Loucy (cell line): Measurements from ENCODE around the gene HMMR.

ENCODE experiments used
- H2AFZ ChIP-seq: fragments of 200-600 bp; sonication (generic); 2 replicates; pipeline ENCODE4 v1.6.0; 2016; ENCODE audit warnings: antibody characterized with exemption, mild to moderate bottlenecking, low read length, moderate library complexity
- H3F3A ChIP-seq: fragments of 200-600 bp; 2 replicates; pipeline ENCODE4 v1.6.0; 2016; ENCODE audit warnings: antibody characterized with exemption, low read depth, mild to moderate bottlenecking
- H3K27me3 ChIP-seq: fragments of 200-600 bp; sonication (generic); 2 replicates; pipeline ENCODE4 v1.6.1; 2014; ENCODE audit warnings: low read length, mild to moderate bottlenecking; ENCODE audit not compliant: insufficient read depth, poor library complexity, severe bottlenecking
- H3K36me3 ChIP-seq: fragments of 200-600 bp; sonication (generic); 2 replicates; pipeline ENCODE4 v1.6.1; 2016; ENCODE audit warnings: low read length; ENCODE audit not compliant: insufficient read depth
- H3K4me1 ChIP-seq: fragments of 200-600 bp; sonication (generic); 2 replicates; pipeline ENCODE4 v1.5.1; 2014; ENCODE audit warnings: low read length, mild to moderate bottlenecking; ENCODE audit not compliant: insufficient read depth, poor library complexity, severe bottlenecking
- H3K4me2 ChIP-seq: fragments of 200-600 bp; sonication (generic); 2 replicates; pipeline ENCODE4 v1.6.0; 2014; ENCODE audit warnings: antibody characterized with exemption, low read length, low read depth, mild to moderate bottlenecking; ENCODE audit not compliant: poor library complexity, severe bottlenecking
- H3K4me3 ChIP-seq: fragments of 200-600 bp; sonication (generic); 2 replicates; pipeline ENCODE4 v1.5.1; 2014; ENCODE audit warnings: low read length, mild to moderate bottlenecking, mixed read lengths; ENCODE audit not compliant: poor library complexity, severe bottlenecking
- H3K79me2 ChIP-seq: fragments of 200-600 bp; sonication (generic); 2 replicates; pipeline ENCODE4 v1.6.1; 2014; ENCODE audit warnings: low read length; ENCODE audit not compliant: insufficient read depth
- H3K9ac ChIP-seq: fragments of 200-600 bp; sonication (generic); 2 replicates; pipeline ENCODE4 v1.6.0; 2014; ENCODE audit warnings: mild to moderate bottlenecking, low read depth, low read length, moderate library complexity; ENCODE audit not compliant: poor library complexity, severe bottlenecking
- H3K9me2 ChIP-seq: fragments of 200-600 bp; sonication (generic); replicated peaks from 2 replicates; pipeline ENCODE4 v1.6.1; 2016; ENCODE audit warnings: low read depth, low read length, mixed read lengths
- H3K9me3 ChIP-seq: fragments of 200-600 bp; sonication (generic); 2 replicates; pipeline ENCODE4 v1.6.1; 2014; ENCODE audit warnings: mild to moderate bottlenecking, antibody characterized with exemption, low read length, low read depth; ENCODE audit not compliant: insufficient read depth
- H4K20me1 ChIP-seq: fragments of 200-600 bp; sonication (generic); 2 replicates; pipeline ENCODE4 v1.6.0; 2014; ENCODE audit warnings: antibody characterized with exemption, low read length, mild to moderate bottlenecking; ENCODE audit not compliant: insufficient read depth, poor library complexity, severe bottlenecking
- CTCF ChIP-seq: fragments of 200-600 bp; sonication (generic); conservative IDR thresholded peaks from 2 replicates; pipeline ENCODE4 v1.5.1; 2014; ENCODE audit warnings: mild to moderate bottlenecking, antibody characterized with exemption, low read length
- EZH2phosphoT487 ChIP-seq: fragments of 200-600 bp; IDR thresholded peaks from 2 replicates; pipeline ENCODE4 v1.6.1; 2018; ENCODE audit warnings: antibody characterized with exemption, mild to moderate bottlenecking, moderate library complexity, borderline replicate concordance

The HMMR gene

GRCh38 chr5:163506095-163506457, 45.6 kb downstream of the HMMR start:
- no peaks in the 10 kb centered on the region for H3K9me2 ChIP-seq
- H3K79me2 ChIP-seq = peaks cover 69% of the 10 kb centered on the region
- H3K27me3 ChIP-seq = no peaks in the 10 kb centered on the region
- no peak overlapping the region for H2AFZ ChIP-seq
- peak overlapping the region; percentile 96 for H3K4me3 ChIP-seq
- no peaks in the 10 kb centered on the region for H3F3A ChIP-seq
- no peaks in the 10 kb centered on the region for H3K36me3 ChIP-seq
- TF ChIP-seq CTCF = no peak
- no peak for TF ChIP-seq EZH2phosphoT487
- peaks cover 8% of the 10 kb centered on the region for H3K4me1 ChIP-seq
- H3K9me3 ChIP-seq = no peaks in the 10 kb centered on the region
- H4K20me1 ChIP-seq = peaks cover 45% of the 10 kb centered on the region
- H3K4me2 ChIP-seq = peak overlapping the region; percentile 86
- peak overlapping the region; percentile 94 for H3K9ac ChIP-seq

GRCh38 chr5:163506726-163507125, 46.3 kb downstream of the HMMR start:
- peaks cover 45% of the 10 kb centered on the region for H4K20me1 ChIP-seq
- H3K79me2 ChIP-seq = peaks cover 70% of the 10 kb centered on the region
- peak overlapping the region; percentile 86 for H3K4me2 ChIP-seq
- no peaks in the 10 kb centered on the region for H3F3A ChIP-seq
- H3K36me3 ChIP-seq = 0 out of 2 replicates have a peak, but pooled peaks cover under 1% of the 10 kb centered on the region
- H3K4me1 ChIP-seq = peaks cover 8% of the 10 kb centered on the region
- no peak overlapping the region for H2AFZ ChIP-seq
- peak overlapping the region; percentile 94 for H3K9ac ChIP-seq
- H3K9me3 ChIP-seq = no peaks in the 10 kb centered on the region
- TF ChIP-seq EZH2phosphoT487 (no peak), CTCF (no peak)
- H3K4me3 ChIP-seq = peak overlapping the region; percentile 96
- no peaks in the 10 kb centered on the region for H3K27me3 ChIP-seq
- H3K9me2 ChIP-seq = no peaks in the 10 kb centered on the region

GRCh38 chr5:163508753-163509152, 48.3 kb downstream of the HMMR start:
- peaks cover 45% of the 10 kb centered on the region for H4K20me1 ChIP-seq
- H3K9ac ChIP-seq = no peak overlapping the region

More at GRCh38 chr5:163508753-163509152, 48.3 kb downstream of the HMMR start:
- Histone ChIP-seq H3K9me3 (no peaks in the 10 kb centered on the region), H3K27me3 (no peaks in the 10 kb centered on the region), H3K4me2 (peak overlapping the region; percentile 86), H3K4me3 (peak overlapping the region; percentile 56), H2AFZ (no peak overlapping the region), H3F3A (no peaks in the 10 kb centered on the region), H3K9me2 (no peaks in the 10 kb centered on the region), H3K36me3 (peaks cover 21% of the 10 kb centered on the region; the same call in 1 of the 2 replicates), H3K79me2 (peaks cover 81% of the 10 kb centered on the region), H3K4me1 (peaks cover 13% of the 10 kb centered on the region)
- no peak for TF ChIP-seq CTCF
- TF ChIP-seq EZH2phosphoT487 = no peak
